VCaP (cell line): ENCODE measurements around the gene REG1B.

Experiments used
- H3K27ac ChIP-seq: fragments of 450-650 bp; 2 replicates; pipeline ENCODE4 v1.5.1; 2017
- CTCF ChIP-seq: fragments of 450-650 bp; conservative IDR thresholded peaks from 2 replicates; pipeline ENCODE4 v1.5.1; 2017; ENCODE audit warnings: mild to moderate bottlenecking, moderate library complexity

REG1B gene

GRCh38 chr2:79101024-79101423 is 13.2 kb upstream of the REG1B start:
- TF ChIP-seq CTCF, result no peak
- H3K27ac ChIP-seq, result no peak overlapping the region

GRCh38 chr2:79100285-79100684 is 12.5 kb upstream of the REG1B start:
- no peak overlapping the region for H3K27ac ChIP-seq
- no peak for TF ChIP-seq CTCF

GRCh38 chr2:79099140-79099686 is 11.4 kb upstream of the REG1B start:
- no peak overlapping the region for H3K27ac ChIP-seq
- TF ChIP-seq CTCF, result no peak

- H3K27ac ChIP-seq, result no peak overlapping the region
- TF ChIP-seq CTCF, result no peak
These were observed 10.1 kb upstream of the REG1B start for GRCh38 chr2:79097843-79098242.

- no peak for TF ChIP-seq CTCF
- no peak overlapping the region for H3K27ac ChIP-seq
These were observed 2.9 kb upstream of the REG1B start for GRCh38 chr2:79090693-79091092.

- no peak for TF ChIP-seq CTCF
- no peak overlapping the region for H3K27ac ChIP-seq
These were observed 1.5 kb downstream of the REG1B start for GRCh38 chr2:79086255-79086654.

GRCh38 chr2:79085382-79085781 is 2.4 kb downstream of the REG1B start:
- no peak overlapping the region for H3K27ac ChIP-seq
- TF ChIP-seq CTCF, result no peak
